Measurements from ENCODE around the gene NCAPG2. TPM values are rescaled to one million over a fixed set of nuclear protein-coding genes. Genes with fewer than 3 reads are reported as not detected.

NCAPG2 gene
- total and polyA plus RNA-seq, 9 donors: 3.2 to 9.3 (median 5.1) TPM

DNA sequence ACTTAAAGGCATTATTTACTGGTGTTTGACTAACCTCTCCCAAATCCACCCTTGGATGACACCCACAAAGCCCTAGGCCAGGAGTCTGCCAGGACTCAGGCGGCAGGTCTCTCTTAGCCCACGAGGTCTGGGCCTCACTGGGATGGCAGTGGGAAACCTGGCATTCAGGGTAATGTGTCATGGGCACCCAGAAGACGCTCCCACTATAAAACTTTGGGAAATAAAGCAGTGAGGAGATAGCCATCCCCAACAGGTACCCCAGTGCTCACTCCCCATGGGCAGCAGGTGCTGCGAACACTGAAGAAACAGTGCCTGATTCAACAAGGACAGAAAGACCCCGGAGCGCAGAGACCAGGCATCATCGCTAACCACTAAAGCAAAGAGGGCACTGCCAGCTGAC, 102.6 kb downstream of the NCAPG2 start:
- DNase-seq: no peak
- 96 to 99% (median 97%) methylated on average over 7 of the region's 7 CpGs for WGBS, 3 donors
- H3K4me1 ChIP-seq (ENCODE audit: insufficient read depth): no peaks in the 10 kb centered on the region
- H3K9me3 ChIP-seq: no peaks in the 10 kb centered on the region
- H3K36me3 ChIP-seq: no peaks in the 10 kb centered on the region
- intact Hi-C loops (cut with DNase I): no loop called here
- TF ChIP-seq POLR2A (IDR thresholded peaks at IDR 0.05) (no peak), CTCF (IDR thresholded peaks at IDR 0.05) (no peak), EP300 (IDR thresholded peaks at IDR 0.05) (no peak)
- H3K4me3 ChIP-seq: no peak overlapping the region
- H3K27me3 ChIP-seq: no peaks in the 10 kb centered on the region
- no peak overlapping the region for H3K27ac ChIP-seq

DNA sequence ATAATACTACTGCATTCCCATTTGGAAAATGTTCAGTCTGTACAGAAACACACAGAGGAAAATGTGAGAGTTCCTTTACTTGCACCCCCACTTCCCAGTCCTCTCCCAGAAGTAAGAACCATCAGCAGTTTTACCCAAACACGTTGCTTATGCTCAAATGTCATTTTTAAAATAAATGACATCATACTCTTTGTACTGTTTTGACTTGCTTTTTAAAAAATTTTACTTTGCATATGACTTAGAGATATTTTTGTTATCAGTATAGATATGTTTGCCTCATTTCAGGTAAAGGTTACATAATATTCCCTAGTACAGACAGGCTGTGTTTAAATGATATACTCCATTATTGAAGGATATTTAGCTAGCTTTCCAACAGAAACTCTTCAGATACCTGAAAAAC, 103.5 kb downstream of the NCAPG2 start:
- Histone ChIP-seq H3K36me3 (no peaks in the 10 kb centered on the region), H3K27ac (no peak overlapping the region), H3K4me3 (no peak overlapping the region), H3K9me3 (no peaks in the 10 kb centered on the region), H3K27me3 (no peaks in the 10 kb centered on the region), H3K4me1 (ENCODE audit: insufficient read depth) (no peaks in the 10 kb centered on the region)
- TF ChIP-seq CTCF (IDR thresholded peaks at IDR 0.05): no peak
- intact Hi-C loops (cut with DNase I): no loop called here
- WGBS, 3 donors: 42 to 60% (median 54%) methylated on average over 1 of the region's 1 CpG
- no peak for DNase-seq

DNA sequence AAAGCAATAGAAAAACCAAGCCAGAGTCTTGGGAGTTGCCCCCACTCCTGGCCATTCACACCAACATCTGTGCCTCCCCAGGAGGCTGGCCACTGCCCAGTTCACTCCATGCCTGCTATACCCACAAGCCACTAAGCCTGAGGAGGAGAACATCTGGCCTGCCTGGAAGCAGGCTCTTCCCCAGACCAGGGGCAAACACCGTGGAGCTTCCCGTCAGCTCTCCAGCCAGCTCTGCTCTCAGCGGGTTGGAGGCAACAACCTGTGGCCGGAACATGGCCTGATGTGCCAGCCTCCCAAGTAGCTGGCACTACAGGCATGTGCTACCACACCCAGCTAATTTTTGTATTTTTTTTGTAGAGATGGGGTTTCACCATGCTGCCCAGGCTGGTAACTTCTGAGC, 107.9 kb downstream of the NCAPG2 start:
- no peak overlapping the region for H3K4me3 ChIP-seq
- WGBS, 3 donors: 92 to 100% (median 94%) methylated on average over 4 of the region's 4 CpGs
- no peak overlapping the region for H3K27ac ChIP-seq
- intact Hi-C loops (cut with DNase I): no loop called here
- TF ChIP-seq POLR2A (IDR thresholded peaks at IDR 0.05) (no peak), CTCF (IDR thresholded peaks at IDR 0.05) (no peak), EP300 (IDR thresholded peaks at IDR 0.05) (no peak)
- no peaks in the 10 kb centered on the region for H3K27me3 ChIP-seq
- no peaks in the 10 kb centered on the region for H3K36me3 ChIP-seq
- H3K4me1 ChIP-seq (ENCODE audit: insufficient read depth): no peaks in the 10 kb centered on the region
- DNase-seq: no peak
- no peaks in the 10 kb centered on the region for H3K9me3 ChIP-seq

DNA sequence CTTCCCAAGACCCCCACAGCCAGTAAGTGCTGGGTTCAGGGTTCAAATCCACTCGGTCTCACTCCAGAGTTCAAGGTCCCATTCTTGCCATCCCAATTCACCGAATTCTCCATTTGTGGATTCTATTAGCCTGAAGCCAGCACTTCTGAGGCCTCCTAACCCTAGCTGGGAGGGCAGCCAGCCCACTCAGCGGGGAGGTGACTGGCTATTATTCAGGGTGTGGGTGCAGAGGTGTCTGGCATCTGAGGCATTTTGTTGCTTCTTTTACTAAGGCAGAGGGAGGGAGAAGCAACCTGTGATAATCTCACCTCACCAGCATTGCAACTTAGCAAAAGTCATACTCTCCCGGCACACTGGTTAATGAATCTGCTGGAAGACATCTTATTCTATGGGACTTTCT, 108.3 kb downstream of the NCAPG2 start:
- H3K27me3 ChIP-seq: no peaks in the 10 kb centered on the region
- no peak overlapping the region for H3K4me3 ChIP-seq
- H3K27ac ChIP-seq: no peak overlapping the region
- intact Hi-C loops (cut with DNase I): no loop called here
- H3K36me3 ChIP-seq: no peaks in the 10 kb centered on the region
- TF ChIP-seq CTCF (IDR thresholded peaks at IDR 0.05): no peak
- no peak for TF ChIP-seq POLR2A (IDR thresholded peaks at IDR 0.05)
- no peak for TF ChIP-seq EP300 (IDR thresholded peaks at IDR 0.05)
- no peaks in the 10 kb centered on the region for H3K4me1 ChIP-seq (ENCODE audit: insufficient read depth)
- 89 to 94% (median 91%) methylated on average over 4 of the region's 4 CpGs for WGBS, 3 donors
- no peak for DNase-seq
- no peaks in the 10 kb centered on the region for H3K9me3 ChIP-seq

- no peaks in the 10 kb centered on the region for H3K36me3 ChIP-seq
- no peak overlapping the region for H3K4me3 ChIP-seq
- H3K9me3 ChIP-seq: no peaks in the 10 kb centered on the region
- H3K4me1 ChIP-seq (ENCODE audit: insufficient read depth): no peaks in the 10 kb centered on the region
- DNase-seq: no peak
- TF ChIP-seq CTCF (IDR thresholded peaks at IDR 0.05): no peak
- no peak for TF ChIP-seq POLR2A (IDR thresholded peaks at IDR 0.05)
- no peak for TF ChIP-seq EP300 (IDR thresholded peaks at IDR 0.05)
- 50 to 61% (median 61%) methylated on average over 3 of the region's 3 CpGs for WGBS, 3 donors
- intact Hi-C loops (cut with DNase I): no loop called here
- H3K27ac ChIP-seq: no peak overlapping the region
- no peaks in the 10 kb centered on the region for H3K27me3 ChIP-seq
These were observed 109.5 kb downstream of the NCAPG2 start for GRCh38 chr7:158595068-158595467.
